ENCODE results near the gene PALM3.

GRCh38 chr19:14030997-14031718, 30.7 kb downstream of the PALM3 start:
- TF ChIP-seq FOXA1 (IDR thresholded peaks at IDR 0.05) = no peak
- no peak for TF ChIP-seq SP1 (IDR thresholded peaks at IDR 0.05)
- no peak for TF ChIP-seq SUZ12 (IDR thresholded peaks at IDR 0.05)
